GM19452 (cell line): ENCODE results near the gene SLC12A3.
"Not testable (repeated sequence)": the region's sequence is repeated elsewhere in the genome, so short reads cannot be mapped to it uniquely, and the experiment has no call there.

Source experiments
- ATAC-seq: cut with Tn5 transposase; IDR thresholded peaks from one replicate; pipeline ENCODE4 v1.9.1; 2021; ENCODE audit not compliant: unreplicated experiment

SLC12A3 gene

GRCh38 chr16:56868175-56868574 is 3.2 kb downstream of the SLC12A3 start:
- no peak for ATAC-seq

- ATAC-seq, result not testable (repeated sequence)
These were observed 3.8 kb downstream of the SLC12A3 start for GRCh38 chr16:56868766-56869165.

GRCh38 chr16:56869513-56870275 is 4.7 kb downstream of the SLC12A3 start:
- no peak for ATAC-seq

- no peak for ATAC-seq
These were observed 5.4 kb downstream of the SLC12A3 start for GRCh38 chr16:56870276-56870888.

- no peak for ATAC-seq
These were observed 6.2 kb downstream of the SLC12A3 start for GRCh38 chr16:56871172-56871593.

- ATAC-seq, result no peak
These were observed 7.9 kb downstream of the SLC12A3 start for GRCh38 chr16:56872863-56873391.

- no peak for ATAC-seq
These were observed 9.8 kb downstream of the SLC12A3 start for GRCh38 chr16:56874800-56875199.

- no peak for ATAC-seq
These were observed 11.0 kb downstream of the SLC12A3 start for GRCh38 chr16:56876048-56876447.

- no peak for ATAC-seq
These were observed 12.6 kb downstream of the SLC12A3 start for GRCh38 chr16:56877486-56878182.

GRCh38 chr16:56878282-56878854 is 13.4 kb downstream of the SLC12A3 start:
- ATAC-seq, result no peak

GRCh38 chr16:56879276-56879675 is 14.3 kb downstream of the SLC12A3 start:
- no peak for ATAC-seq

GRCh38 chr16:56880176-56880575 is 15.2 kb downstream of the SLC12A3 start:
- ATAC-seq, result no peak

GRCh38 chr16:56880685-56881084 is 15.7 kb downstream of the SLC12A3 start:
- no peak for ATAC-seq

- ATAC-seq, result no peak
These were observed 17.2 kb downstream of the SLC12A3 start for GRCh38 chr16:56882077-56882800.

- ATAC-seq, result no peak
These were observed 18.6 kb downstream of the SLC12A3 start for GRCh38 chr16:56883586-56883985.

- no peak for ATAC-seq
These were observed 19.1 kb downstream of the SLC12A3 start for GRCh38 chr16:56884026-56884582.

GRCh38 chr16:56884929-56885328 is 19.9 kb downstream of the SLC12A3 start:
- not testable (repeated sequence) for ATAC-seq

- no peak for ATAC-seq
These were observed 20.6 kb downstream of the SLC12A3 start for GRCh38 chr16:56885446-56886162.

GRCh38 chr16:56886296-56886695 is 21.3 kb downstream of the SLC12A3 start:
- no peak for ATAC-seq

GRCh38 chr16:56886826-56887225 is 21.8 kb downstream of the SLC12A3 start:
- ATAC-seq, result no peak
